Measurements from ENCODE around the gene AMT.

DNA sequence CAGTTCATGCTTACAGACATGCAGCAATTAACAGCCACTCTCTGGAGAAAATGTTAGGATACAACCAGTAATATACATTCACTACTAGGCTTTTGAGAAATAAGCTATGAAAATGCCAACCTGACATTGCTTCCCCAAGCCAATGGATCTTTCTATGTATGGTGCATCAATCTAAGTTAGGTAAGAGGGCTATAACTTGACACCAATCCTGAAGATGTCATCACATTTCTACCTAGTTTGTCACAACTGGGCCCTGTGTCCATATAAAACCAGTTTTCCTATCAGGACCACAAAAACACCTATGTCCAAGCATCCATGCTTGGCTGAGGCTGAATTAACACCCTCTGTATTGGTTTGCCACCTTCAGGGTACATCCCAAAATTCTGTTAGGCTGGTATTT lies 50.3 kb downstream of the AMT start:
- TF ChIP-seq, protein P1, sequence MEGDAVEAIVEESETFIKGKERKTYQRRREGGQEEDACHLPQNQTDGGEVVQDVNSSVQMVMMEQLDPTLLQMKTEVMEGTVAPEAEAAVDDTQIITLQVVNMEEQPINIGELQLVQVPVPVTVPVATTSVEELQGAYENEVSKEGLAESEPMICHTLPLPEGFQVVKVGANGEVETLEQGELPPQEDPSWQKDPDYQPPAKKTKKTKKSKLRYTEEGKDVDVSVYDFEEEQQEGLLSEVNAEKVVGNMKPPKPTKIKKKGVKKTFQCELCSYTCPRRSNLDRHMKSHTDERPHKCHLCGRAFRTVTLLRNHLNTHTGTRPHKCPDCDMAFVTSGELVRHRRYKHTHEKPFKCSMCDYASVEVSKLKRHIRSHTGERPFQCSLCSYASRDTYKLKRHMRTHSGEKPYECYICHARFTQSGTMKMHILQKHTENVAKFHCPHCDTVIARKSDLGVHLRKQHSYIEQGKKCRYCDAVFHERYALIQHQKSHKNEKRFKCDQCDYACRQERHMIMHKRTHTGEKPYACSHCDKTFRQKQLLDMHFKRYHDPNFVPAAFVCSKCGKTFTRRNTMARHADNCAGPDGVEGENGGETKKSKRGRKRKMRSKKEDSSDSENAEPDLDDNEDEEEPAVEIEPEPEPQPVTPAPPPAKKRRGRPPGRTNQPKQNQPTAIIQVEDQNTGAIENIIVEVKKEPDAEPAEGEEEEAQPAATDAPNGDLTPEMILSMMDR (conservative IDR thresholded peaks at IDR 0.05; ENCODE audit: low read depth, low read length), result no peak
- TF ChIP-seq EZH2 (IDR thresholded peaks at IDR 0.05; ENCODE audit: borderline replicate concordance, low read depth, low read length, poor library complexity, severe bottlenecking), result no peak

Data from A673 (cell line).